Transverse colon (tissue), 4 donors: Measurements from ENCODE around the gene BAZ2A. TPM values are rescaled to one million over a fixed set of nuclear protein-coding genes. Genes with fewer than 3 reads are reported as not detected.
"Not testable (repeated sequence)": the region's sequence is repeated elsewhere in the genome, so short reads cannot be mapped to it uniquely, and the experiment has no call there.

ENCODE experiments used
- DNase-seq: peaks from one replicate; pipeline ENCODE4 v3.0.0-alpha.2; 2019
- H3K27ac ChIP-seq, 4 donors: fragments of 200-600 bp; sonication (generic); 2 replicates each; pipeline ENCODE4 v1.5.1; 2016 to 2018; ENCODE audit warnings: inconsistent platforms in 4 of 4
- H3K27me3 ChIP-seq: fragments of 200-600 bp; sonication (generic); 2 replicates; pipeline ENCODE4 v1.5.1; 2017; ENCODE audit warnings: inconsistent platforms
- H3K36me3 ChIP-seq, 4 donors: fragments of 200-600 bp; sonication (generic); 2 replicates each; pipeline ENCODE4 v1.5.1; 2017 to 2019; ENCODE audit warnings: inconsistent platforms in 4 of 4
- H3K4me1 ChIP-seq, 4 donors: fragments of 200-600 bp; sonication (generic); 2 replicates each; pipeline ENCODE4 v1.5.1; 2017 to 2020; ENCODE audit warnings: inconsistent platforms in 4 of 4
- H3K4me3 ChIP-seq, 4 donors: fragments of 200-600 bp; sonication (generic); 1 replicate in 1 of 4; 2 replicates in 3 of 4; pipeline versions ENCODE4 v1.5.1 to v1.6.1; 2017 to 2019; ENCODE audit warnings: inconsistent platforms in 4 of 4
- H3K9me3 ChIP-seq, 2 donors: fragments of 200-600 bp; sonication (generic); 2 replicates each; pipeline ENCODE4 v1.5.1; 2017 to 2019; ENCODE audit warnings: inconsistent platforms in 2 of 2
- CTCF ChIP-seq, 5 experiments: fragments of 200-600 bp in 3 of 5; fragments of 450-650 bp in 2 of 5; sonication (generic) in 3 of 5; IDR thresholded peaks; 1 replicate in 2 of 5; 2 replicates in 3 of 5; pipeline ENCODE4 v1.5.1; 2016 to 2017; ENCODE audit warnings: antibody characterized with exemption in 5 of 5, inconsistent platforms in 3 of 5, mild to moderate bottlenecking in 2 of 5, moderate library complexity in 1 of 5
- EP300 ChIP-seq: sonication (generic); formaldehyde crosslinking; IDR thresholded peaks from one replicate; pipeline ENCODE4 v1.6.1; 2017; ENCODE audit warnings: antibody characterized with exemption, low read depth
- POLR2A ChIP-seq: fragments of 450-650 bp; IDR thresholded peaks from one replicate; pipeline ENCODE4 v1.6.1; 2016; ENCODE audit warnings: antibody characterized with exemption, mild to moderate bottlenecking, moderate library complexity
- POLR2AphosphoS5 ChIP-seq, 3 donors: sonication (generic); formaldehyde crosslinking; IDR thresholded peaks; one replicate each; pipeline ENCODE4 v1.6.1; 2016; ENCODE audit warnings: antibody characterized with exemption in 3 of 3
- WGBS, 2 donors: methylation state at CpG; one replicate each; pipeline ENCODE4 v1.1.5; 2018; ENCODE audit warnings: low coverage in 1 of 2; 5-methylcytosine and 5-hydroxymethylcytosine counted together
- in situ Hi-C, 4 donors: fragments of 200-750 bp; cut with MboI; loops; one replicate each; pipeline versions ENCODE4 v1.15.0 to v1.15.1; 2017; ENCODE audit warnings: low sequenced_read_pairs in 3 of 4, low pct_ligation_motif_present in 1 of 4, low pct_unique_long_range_greater_than_20kb in 1 of 4
- intact Hi-C: fragments of 100-400 bp; cut with DNase I; formaldehyde crosslinking; loops from one replicate; pipeline ENCODE4 v1.15.1; 2023; ENCODE audit warnings: low total_unique reads
- total RNA-seq, 4 donors: library from RNA; depleted of rRNA; stranded (reverse); fragments of >200 nt; gene quantifications; one replicate each; pipeline ENCODE4 v1.1.0, GENCODE V29; 2016

BAZ2A gene
- total RNA-seq, 4 donors from 2014 or later, result 108 to 261 (median 124) TPM

- Histone ChIP-seq H3K9me3 (no peaks in the 10 kb centered on the region), H3K36me3 (no peaks in the 10 kb centered on the region), H3K4me1 (no peaks in the 10 kb centered on the region), H3K27ac (no peak overlapping the region), H3K4me3 (no peak overlapping the region), H3K27me3 (no peaks in the 10 kb centered on the region)
- in situ Hi-C loops, result loop anchor here (5.0 to 10.0 kb wide), 2 partner anchors 64 to 72 kb away; no protein-coding TSS in a partner anchor
- DNase-seq, result no peak
- TF ChIP-seq POLR2AphosphoS5 (IDR thresholded peaks at IDR 0.05) (no peak), EP300 (no peak), CTCF (IDR thresholded peaks at IDR 0.05) (no peak), POLR2A (no peak)
- intact Hi-C loops, result no loop called here
- 93 to 94% methylated on average over 2 to 10 of the region's 10 CpGs for WGBS, 2 donors
These were observed 51.1 kb downstream of the BAZ2A start for GRCh38 chr12:56578983-56579546.

DNA sequence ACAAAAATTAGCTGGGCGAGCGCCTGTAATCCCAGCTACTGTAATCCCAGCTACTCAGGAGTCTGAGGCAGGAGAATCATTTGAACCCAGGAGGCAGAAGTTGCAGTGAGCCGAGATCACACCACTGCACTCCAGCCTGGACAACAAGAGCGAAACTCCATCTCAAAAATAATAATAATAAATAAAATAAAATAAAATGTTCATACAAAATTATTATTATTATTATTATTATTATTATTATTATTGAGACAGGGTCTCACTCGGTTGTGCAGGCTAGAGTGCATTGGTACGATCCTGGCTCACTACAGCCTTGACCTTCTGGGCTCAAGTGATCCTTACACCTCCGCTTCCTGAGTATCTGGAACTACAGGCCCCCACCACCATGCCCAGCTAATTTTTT lies 52.9 kb downstream of the BAZ2A start:
- 92 to 100% methylated on average over 5 to 7 of the region's 7 CpGs for WGBS, 2 donors
- DNase-seq, H3K27me3 ChIP-seq, H3K4me1 ChIP-seq, H3K9me3 ChIP-seq, H3K4me3 ChIP-seq, H3K36me3 ChIP-seq, H3K27ac ChIP-seq, intact Hi-C loops: not testable (repeated sequence)
- in situ Hi-C loops, result loop anchor here (5.0 to 10.0 kb wide), 2 partner anchors 62 to 70 kb away; no protein-coding TSS in a partner anchor

DNA sequence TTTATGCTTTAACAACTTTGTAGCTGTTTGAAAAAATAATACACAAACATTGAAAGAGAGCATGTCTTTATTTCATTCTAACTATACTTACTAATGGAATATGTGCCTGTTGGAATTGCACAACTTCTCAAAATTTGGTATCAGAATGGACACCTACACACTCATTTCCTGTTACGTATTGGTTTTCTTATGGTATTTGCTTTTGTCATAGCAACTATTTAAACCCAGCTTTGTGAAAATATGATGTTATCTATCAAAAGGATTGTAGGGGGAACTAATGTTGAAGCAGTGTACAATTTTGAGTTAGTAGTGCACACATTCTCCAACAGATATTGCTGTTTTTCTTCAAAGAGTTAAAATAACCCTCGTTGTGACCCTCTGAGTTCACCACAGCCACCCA lies 55.9 kb downstream of the BAZ2A start:
- TF ChIP-seq CTCF (IDR thresholded peaks at IDR 0.05), result no peak
- TF ChIP-seq POLR2AphosphoS5 (IDR thresholded peaks at IDR 0.05), result no peak
- no peak for TF ChIP-seq EP300
- no peak for TF ChIP-seq POLR2A
- 49 to 53% methylated on average over 2 of the region's 2 CpGs for WGBS, 2 donors
- Histone ChIP-seq H3K9me3 (no peaks in the 10 kb centered on the region), H3K4me1 (peaks cover 0 to 18% (median 1%) of the 10 kb centered on the region in 4 donors), H3K27me3 (no peaks in the 10 kb centered on the region), H3K4me3 (no peak overlapping the region), H3K36me3 (no peaks in the 10 kb centered on the region), H3K27ac (no peak overlapping the region)
- intact Hi-C loops (no loop called here), in situ Hi-C loops (loop anchor here in 2 of 4 donors (10.0 kb wide), 1 partner anchor 59 kb away; no protein-coding TSS in a partner anchor)
- no peak for DNase-seq

GRCh38 chr12:56572288-56572687 lies 57.8 kb downstream of the BAZ2A start:
- Histone ChIP-seq H3K27ac (no peak overlapping the region), H3K4me3 (no peak overlapping the region), H3K9me3 (no peaks in the 10 kb centered on the region), H3K27me3 (no peaks in the 10 kb centered on the region), H3K36me3 (no peaks in the 10 kb centered on the region), H3K4me1 (peaks cover 0 to 19% (median 1%) of the 10 kb centered on the region in 4 donors)
- intact Hi-C loops, result no loop called here
- 78 to 86% methylated on average over 1 of the region's 1 CpG for WGBS, 2 donors
- in situ Hi-C loops, result loop anchor here in 2 of 4 donors (10.0 kb wide), 1 partner anchor 57 kb away; no protein-coding TSS in a partner anchor
- DNase-seq, result no peak
- TF ChIP-seq CTCF (IDR thresholded peaks at IDR 0.05) (no peak), POLR2A (no peak), EP300 (no peak), POLR2AphosphoS5 (IDR thresholded peaks at IDR 0.05) (no peak)
